Parathyroid adenoma (tissue), 2 donors: ENCODE results near the gene DPYSL4.

Experiments used
- H2AFZ ChIP-seq: fragments of 300-600 bp; sonication (generic); one replicate; pipeline ENCODE4 v1.7.0; 2017; ENCODE audit warnings: antibody characterized with exemption, mild to moderate bottlenecking
- H3K27ac ChIP-seq: fragments of 300-600 bp; sonication (generic); one replicate; pipeline ENCODE4 v1.7.0; 2017
- H3K27me3 ChIP-seq: fragments of 300-600 bp; sonication (generic); one replicate; pipeline ENCODE4 v1.7.0; 2017; ENCODE audit warnings: low read length; ENCODE audit not compliant: control insufficient read depth, insufficient read depth
- H3K36me3 ChIP-seq: fragments of 300-600 bp; sonication (generic); one replicate; pipeline ENCODE4 v1.7.0; 2017; ENCODE audit warnings: low read length; ENCODE audit not compliant: control insufficient read depth, insufficient read depth
- H3K4me1 ChIP-seq: fragments of 300-600 bp; sonication (generic); one replicate; pipeline ENCODE4 v1.7.0; 2017; ENCODE audit warnings: control low read depth
- H3K4me2 ChIP-seq: fragments of 300-600 bp; sonication (generic); one replicate; pipeline ENCODE4 v1.7.0; 2017; ENCODE audit warnings: low read length
- H3K4me3 ChIP-seq: fragments of 300-600 bp; sonication (generic); one replicate; pipeline ENCODE4 v1.7.0; 2017; ENCODE audit warnings: low read depth, low read length
- H3K79me2 ChIP-seq: fragments of 300-600 bp; sonication (generic); one replicate; pipeline ENCODE4 v1.7.0; 2017; ENCODE audit warnings: control low read depth
- H3K9ac ChIP-seq: fragments of 300-600 bp; sonication (generic); one replicate; pipeline ENCODE4 v1.7.0; 2017; ENCODE audit warnings: mild to moderate bottlenecking
- H3K9me3 ChIP-seq: fragments of 300-600 bp; sonication (generic); one replicate; pipeline ENCODE4 v1.7.0; 2017; ENCODE audit warnings: low read length; ENCODE audit not compliant: control insufficient read depth
- TF ChIP-seq, protein P1 (sequence below): fragments of 300-600 bp; sonication (generic); IDR thresholded peaks from one replicate; pipeline ENCODE4 v1.7.0; 2017; ENCODE audit warnings: antibody characterized with exemption, mild to moderate bottlenecking
- donor health status: primary hyperparathyroidism.

The DPYSL4 gene

DNA sequence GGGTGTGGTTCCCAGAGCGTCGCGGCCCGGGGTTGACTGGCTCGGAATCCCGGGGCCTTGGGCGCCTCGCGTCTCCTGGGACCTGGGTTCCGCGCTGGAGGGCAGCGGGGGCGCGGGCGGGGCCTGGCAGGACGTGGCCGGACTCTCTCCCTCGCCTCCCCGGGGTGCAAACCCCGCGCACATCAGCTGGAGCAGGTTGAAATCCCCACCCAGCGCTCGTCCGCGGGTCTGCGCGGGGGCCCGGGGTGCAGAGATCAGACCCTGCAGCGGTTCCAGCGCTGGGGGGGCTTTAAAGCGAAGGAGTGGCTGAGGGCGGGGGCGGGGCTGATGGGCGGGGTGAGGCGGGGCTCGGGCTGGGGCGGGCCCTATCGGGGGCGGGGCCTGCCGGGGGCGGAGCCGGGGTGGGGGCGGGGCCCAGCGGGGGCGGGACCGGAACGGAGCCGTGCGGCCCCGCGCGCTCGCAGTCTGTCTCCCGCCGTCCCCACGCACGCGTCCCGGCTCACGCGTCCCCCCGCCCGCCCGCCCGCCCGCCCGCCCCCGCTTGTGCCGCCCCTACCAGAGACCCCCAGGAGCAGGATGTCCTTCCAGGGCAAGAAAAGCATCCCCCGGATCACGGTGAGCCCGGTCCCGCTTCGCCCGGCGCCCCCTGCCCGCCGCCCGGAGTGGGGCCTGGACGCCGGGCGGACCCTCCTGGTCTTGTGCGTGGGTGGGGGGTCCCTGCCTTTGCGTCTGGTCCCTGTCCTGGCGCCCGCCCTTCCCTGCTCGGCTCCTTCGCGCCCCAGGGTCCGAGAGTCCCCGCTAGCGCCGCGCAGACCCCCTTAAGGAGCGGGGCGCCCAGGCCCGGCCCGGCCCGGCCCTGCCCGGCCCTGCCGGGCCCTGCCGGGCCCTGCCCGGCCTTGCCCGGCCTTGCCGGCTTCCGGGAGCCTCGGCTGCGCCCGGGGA is at the start of gene DPYSL4:
TSS of gene DPYSL4 (plus strand) at position 461 of the 942 bp plus-strand sequence. CDS start at position 577, 116 bp downstream.
- Histone ChIP-seq H3K27me3 (peaks cover 6% of the 10 kb centered on the region), H3K36me3 (no peaks in the 10 kb centered on the region), H3K27ac (no peak within 1 kb of the TSS), H3K4me3 (no peak within 1 kb of the TSS), H3K4me2 (peak within 1 kb of the TSS; percentile 64), H2AFZ (peak within 1 kb of the TSS; percentile 85), H3K4me1 (peaks cover 4% of the 10 kb centered on the region), H3K9ac (no peak within 1 kb of the TSS), H3K9me3 (no peaks in the 10 kb centered on the region), H3K79me2 (no peaks in the 10 kb centered on the region)
- TF ChIP-seq, protein P1, sequence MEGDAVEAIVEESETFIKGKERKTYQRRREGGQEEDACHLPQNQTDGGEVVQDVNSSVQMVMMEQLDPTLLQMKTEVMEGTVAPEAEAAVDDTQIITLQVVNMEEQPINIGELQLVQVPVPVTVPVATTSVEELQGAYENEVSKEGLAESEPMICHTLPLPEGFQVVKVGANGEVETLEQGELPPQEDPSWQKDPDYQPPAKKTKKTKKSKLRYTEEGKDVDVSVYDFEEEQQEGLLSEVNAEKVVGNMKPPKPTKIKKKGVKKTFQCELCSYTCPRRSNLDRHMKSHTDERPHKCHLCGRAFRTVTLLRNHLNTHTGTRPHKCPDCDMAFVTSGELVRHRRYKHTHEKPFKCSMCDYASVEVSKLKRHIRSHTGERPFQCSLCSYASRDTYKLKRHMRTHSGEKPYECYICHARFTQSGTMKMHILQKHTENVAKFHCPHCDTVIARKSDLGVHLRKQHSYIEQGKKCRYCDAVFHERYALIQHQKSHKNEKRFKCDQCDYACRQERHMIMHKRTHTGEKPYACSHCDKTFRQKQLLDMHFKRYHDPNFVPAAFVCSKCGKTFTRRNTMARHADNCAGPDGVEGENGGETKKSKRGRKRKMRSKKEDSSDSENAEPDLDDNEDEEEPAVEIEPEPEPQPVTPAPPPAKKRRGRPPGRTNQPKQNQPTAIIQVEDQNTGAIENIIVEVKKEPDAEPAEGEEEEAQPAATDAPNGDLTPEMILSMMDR = no peak

DNA sequence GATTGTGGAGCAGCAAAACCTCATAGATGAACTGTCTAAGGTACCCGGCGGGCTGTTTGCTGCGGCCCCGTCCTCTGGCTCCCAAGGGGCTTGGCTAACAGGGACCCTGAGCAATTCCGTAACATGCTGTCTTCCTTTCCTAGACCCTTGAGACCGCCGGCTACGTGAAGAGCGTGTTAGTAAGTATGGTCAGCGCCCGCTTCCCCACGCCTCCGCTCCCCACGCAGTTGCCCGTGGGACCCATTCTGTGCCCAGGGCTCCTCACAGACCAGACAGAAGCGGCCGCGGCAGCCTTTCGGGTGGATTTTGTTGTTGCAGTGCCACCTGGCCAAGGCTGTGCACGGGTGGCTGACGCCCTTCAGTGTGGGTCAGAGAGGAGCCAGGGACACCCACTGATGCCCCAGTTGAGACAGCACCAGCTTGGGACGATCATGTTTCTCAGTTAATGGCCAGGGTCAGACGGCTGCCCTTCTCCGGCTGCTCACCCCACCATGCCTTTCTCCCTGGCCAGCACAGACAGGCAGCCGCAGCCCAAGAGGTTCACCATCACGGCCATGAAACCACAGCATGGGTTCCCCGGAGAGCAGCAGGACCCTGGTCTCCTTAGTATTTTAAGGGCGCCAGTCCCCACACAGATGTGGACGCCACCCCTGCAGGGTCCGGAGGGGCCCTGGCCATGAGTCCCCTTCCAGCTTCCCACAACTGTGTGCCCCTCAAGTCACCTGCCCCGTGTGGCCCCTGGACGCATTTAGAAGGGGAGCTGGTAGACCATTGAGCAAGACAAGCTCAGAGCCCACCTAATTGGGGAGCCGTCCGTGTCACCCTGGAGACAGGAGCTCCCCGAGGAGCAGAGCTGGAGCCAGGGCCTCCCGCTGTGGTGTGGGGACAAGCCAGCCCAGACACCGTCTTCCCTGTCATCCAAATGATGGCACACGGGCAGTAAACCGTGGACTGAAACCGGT is 49.4 kb upstream of the DPYSL4 start:
- Histone ChIP-seq H2AFZ (no peak overlapping the region), H3K9ac (no peak overlapping the region), H3K27me3 (no peaks in the 10 kb centered on the region), H3K27ac (no peak overlapping the region), H3K36me3 (no peaks in the 10 kb centered on the region), H3K4me3 (no peak overlapping the region), H3K9me3 (no peaks in the 10 kb centered on the region), H3K79me2 (no peaks in the 10 kb centered on the region), H3K4me1 (peaks cover 7% of the 10 kb centered on the region), H3K4me2 (no peak overlapping the region)
- TF ChIP-seq, protein P1 = no peak

DNA sequence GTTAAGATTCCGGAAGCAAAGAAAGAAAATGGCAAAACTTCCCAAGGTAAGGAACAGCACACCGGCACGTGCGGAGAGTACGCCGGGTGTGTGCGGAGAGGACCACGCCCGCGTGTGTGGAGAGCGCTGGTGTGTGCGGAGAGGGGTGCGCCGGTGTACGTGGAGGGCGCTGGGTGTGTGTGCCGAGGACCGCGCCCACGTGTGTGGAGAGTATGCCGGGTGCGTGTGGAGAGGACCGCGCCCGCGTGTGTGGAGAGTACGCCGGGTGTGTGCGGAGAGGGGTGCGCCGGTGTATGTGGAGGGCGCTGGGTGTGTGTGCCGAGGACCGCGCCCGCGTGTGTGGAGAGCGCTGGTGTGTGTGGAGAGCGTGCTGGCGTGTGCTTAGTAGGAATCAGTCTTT is 48.6 kb upstream of the DPYSL4 start:
- Histone ChIP-seq H3K36me3 (no peaks in the 10 kb centered on the region), H3K27me3 (no peaks in the 10 kb centered on the region), H3K4me1 (peaks cover 2% of the 10 kb centered on the region)

DNA sequence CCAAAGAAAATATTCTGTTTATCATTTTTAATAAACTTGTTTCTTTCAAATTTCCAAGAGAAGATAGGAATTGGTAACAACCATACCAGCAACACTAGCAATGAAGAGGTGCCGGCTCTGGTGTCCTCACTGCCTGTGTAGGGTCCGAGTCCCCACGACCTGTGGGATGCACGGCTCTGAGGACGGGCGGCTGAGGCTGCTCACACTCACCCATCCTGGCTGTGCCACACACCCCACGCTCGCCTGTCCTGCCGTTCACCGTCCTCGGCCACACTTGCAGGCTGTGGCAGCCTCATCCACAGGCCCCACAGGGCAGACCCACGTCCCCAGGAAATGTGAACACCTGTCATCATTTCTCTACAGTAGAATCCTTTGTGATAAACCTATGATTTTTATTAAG is 48.2 kb upstream of the DPYSL4 start:
- H3K9me3 ChIP-seq = no peaks in the 10 kb centered on the region
- H3K4me2 ChIP-seq = no peak overlapping the region
- no peak overlapping the region for H3K27ac ChIP-seq
- H3K9ac ChIP-seq = no peak overlapping the region
- H3K4me1 ChIP-seq = no peaks in the 10 kb centered on the region
- H3K27me3 ChIP-seq = no peaks in the 10 kb centered on the region
- H2AFZ ChIP-seq = no peak overlapping the region
- TF ChIP-seq, protein P1 = no peak
- H3K4me3 ChIP-seq = no peak overlapping the region
- no peaks in the 10 kb centered on the region for H3K79me2 ChIP-seq
- H3K36me3 ChIP-seq = no peaks in the 10 kb centered on the region

More for the DNA sequence above, 48.6 kb upstream of the DPYSL4 start:
- no peak overlapping the region for H3K4me3 ChIP-seq
- H2AFZ ChIP-seq = no peak overlapping the region
- no peaks in the 10 kb centered on the region for H3K79me2 ChIP-seq
- H3K27ac ChIP-seq = no peak overlapping the region
- H3K9me3 ChIP-seq = no peaks in the 10 kb centered on the region
- TF ChIP-seq, protein P1 = no peak
- no peak overlapping the region for H3K9ac ChIP-seq
- H3K4me2 ChIP-seq = no peak overlapping the region
